GM18519 (cell line): Measurements from ENCODE around the gene SPACA9.

Experiments
- ATAC-seq: cut with Tn5 transposase; IDR thresholded peaks from one replicate; pipeline ENCODE4 v1.9.1; 2021; ENCODE audit warnings: mild to moderate bottlenecking, moderate library complexity; ENCODE audit not compliant: unreplicated experiment, low FRiP score

SPACA9 gene

DNA sequence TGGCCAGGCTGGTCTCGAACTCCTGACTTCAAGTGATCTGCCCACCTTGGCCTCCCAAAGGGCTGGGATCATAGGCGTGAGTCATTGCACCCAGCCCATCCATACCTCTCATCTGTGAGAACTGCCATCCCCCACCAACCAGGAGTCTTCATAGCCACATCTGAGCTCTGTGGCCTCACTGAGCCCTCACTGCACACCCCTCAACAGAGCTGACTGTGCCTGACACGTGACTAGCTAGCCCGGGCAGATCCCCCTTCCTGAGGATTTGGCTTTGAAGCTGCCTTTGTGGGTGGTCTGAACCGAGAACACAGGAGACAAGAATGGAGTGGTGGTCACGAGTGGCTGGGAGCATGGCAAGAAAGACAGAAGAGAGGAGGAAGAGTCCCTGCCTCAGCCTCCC is 16.2 kb upstream of the SPACA9 start:
- no peak for ATAC-seq

DNA sequence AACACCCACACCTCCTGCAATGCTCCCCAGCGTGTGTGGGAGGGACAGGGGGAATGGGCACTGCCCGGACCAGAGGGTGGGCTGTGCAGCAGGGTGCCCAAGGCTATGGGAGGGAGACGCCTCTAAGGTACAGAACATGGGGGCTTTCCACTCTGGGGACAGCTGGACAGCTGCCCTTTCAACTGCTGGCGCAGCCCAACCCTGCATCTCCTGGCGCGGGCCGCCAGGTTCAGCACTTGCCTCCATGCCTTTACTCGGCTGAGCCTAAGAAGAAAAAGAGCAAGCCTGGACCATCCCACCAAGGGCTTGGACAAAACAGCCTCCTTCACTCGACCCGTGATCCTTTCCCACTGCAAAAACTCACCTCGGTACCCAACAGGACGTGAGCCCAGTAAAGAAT is 15.6 kb upstream of the SPACA9 start:
- ATAC-seq = no peak

DNA sequence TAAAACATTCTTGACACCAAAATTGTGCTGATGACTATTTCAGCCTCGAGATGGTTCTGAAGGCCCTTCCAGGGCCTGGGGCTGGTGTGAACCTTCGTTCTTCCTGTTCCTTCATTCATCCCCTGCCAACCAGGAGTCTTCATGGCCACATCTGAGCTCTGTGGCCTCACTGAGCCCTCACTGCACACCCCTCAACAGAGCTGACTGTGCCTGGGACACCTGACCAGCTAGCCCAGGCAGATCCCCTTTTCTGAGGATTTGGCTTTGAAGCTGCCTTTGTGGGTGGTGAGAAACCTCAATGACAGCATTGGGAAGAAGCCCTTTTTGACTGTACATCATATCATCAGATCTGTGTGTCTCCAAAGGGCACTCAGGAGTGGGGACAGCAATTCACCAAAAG is 14.4 kb upstream of the SPACA9 start:
- ATAC-seq = no peak

DNA sequence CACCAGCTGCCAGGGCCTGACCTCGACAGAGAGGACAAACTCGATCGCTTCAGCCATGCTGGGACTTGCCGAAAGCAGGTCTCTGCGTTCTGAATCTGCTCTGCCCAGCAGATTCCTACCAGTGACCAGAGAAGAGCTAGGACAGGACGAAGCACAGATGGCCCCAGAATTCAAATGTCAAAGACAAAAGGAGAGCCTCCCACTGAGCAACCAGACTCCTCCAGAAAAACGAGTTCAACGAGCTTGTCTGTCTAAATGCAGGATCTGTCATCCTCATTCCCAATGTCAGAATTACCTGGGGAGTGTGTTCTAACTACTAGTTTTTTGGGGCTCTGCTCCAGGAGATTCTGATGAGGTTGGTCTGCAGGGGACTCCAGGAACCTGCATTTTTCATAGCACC is 14.0 kb upstream of the SPACA9 start:
- ATAC-seq = no peak

DNA sequence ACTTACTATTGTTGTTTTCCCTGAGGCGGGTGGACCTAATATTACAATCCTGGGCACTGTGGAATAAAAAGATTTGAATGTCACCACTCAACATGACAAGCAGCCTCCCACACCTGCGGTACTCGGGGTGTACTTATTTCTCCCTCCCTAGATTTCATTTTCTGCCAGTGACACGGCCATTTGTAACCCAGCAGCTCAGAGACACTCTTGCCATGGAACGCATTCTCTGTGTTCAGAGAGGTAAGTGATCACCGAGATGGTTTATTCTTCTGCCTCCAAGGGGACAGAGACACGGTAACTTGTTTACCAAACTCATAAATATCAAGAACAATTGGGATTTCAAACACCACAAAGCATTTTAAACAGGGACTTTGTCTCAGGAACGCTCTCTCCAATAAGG is 11.8 kb upstream of the SPACA9 start:
- no peak for ATAC-seq

DNA sequence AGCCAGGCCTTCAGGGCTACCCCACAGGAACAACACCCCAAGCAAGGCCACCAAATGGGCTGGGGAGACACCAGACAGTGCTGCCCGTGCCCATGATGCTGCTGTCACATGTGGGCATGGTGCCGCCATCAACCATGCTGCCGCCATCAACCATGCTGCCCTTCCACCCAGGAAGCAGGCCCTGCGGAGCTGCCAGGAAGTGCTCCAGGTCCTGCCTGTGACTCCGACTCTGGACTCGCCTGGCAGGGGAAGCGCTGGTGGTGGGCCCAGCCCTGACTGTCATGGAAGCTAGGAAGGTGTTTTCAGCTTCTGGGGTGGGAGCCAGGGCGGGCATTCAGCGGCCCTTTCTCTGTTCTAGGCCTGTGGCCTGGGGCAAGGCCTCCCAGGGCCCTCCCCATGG is 9.4 kb upstream of the SPACA9 start:
- no peak for ATAC-seq

DNA sequence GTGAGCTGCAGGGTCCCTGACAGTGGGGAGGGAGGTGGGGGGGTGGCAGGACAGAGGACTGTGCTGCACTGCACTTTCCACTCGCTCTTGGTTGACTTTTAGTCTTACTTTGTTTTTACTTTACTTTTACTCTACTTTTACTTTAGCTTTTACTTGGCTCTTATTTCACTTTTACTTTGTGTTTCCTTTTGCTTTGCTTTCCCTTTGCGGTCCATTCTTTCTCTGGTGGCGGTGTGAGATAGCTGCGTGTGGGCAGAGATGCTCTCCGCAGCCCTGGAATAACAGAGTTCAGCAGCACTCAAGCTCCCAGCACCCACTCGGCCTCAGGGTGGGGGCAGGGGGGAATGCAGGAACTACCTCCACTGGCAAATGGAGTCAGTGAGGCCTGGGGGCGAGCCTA is 5.3 kb upstream of the SPACA9 start:
- ATAC-seq = no peak

DNA sequence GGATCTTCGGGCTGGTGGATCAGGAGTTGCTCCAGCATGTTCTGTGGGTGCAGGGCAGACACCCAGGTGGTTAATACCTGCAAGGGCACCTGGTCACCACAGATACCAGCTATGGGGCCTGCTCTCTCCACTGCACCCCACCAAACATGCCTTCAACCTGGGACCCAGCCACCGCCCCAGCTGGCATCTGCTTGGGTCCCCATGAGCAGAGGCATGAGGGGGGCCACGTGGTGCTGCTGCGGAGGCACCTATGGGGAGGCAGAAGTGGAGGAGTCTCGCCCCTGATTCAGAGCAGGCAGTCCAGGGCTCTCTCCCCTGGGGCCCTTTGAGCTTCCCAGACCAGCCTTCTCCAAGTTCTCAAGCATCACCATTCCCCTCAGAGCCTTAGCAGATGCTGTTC is 3.5 kb upstream of the SPACA9 start:
- ATAC-seq = no peak

DNA sequence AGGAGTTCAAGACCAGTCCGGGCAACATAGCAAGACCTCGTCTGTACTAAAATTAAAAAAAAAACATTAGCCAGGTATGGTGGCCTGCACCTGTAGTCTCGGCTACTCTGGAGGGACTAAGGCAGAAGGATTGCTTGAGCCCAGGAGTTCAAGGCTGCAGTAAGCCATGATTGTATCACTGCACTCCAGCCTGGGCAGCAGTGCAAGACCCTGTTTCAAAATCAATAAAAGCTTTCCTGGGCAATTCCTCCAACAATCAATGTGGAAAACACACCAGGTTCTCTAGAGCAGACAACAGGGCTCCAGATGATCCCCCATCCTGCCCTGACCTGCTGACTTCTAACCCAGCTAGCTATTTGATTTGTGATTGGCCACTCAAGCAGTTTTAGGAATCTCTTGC is 1.8 kb upstream of the SPACA9 start:
- no peak for ATAC-seq

DNA sequence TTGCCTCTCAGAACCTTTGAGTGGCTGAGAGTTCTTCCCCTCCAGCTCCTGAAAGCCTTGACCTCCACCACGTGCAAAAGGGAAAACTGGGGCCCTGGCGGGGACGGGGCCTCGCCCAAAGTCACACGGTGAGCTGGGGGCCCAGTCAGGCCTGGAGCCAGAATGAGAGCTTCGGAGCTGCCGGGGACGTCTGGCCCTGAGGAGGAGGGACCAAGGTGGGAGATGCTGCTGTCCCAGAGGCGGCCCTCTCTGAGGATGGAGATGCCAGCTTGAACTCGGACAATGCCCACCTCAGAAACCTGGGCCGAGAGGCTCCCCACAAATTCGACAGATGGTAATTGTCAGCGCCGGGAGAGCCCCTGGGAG is 1.3 kb upstream of the SPACA9 start:
- no peak for ATAC-seq

DNA sequence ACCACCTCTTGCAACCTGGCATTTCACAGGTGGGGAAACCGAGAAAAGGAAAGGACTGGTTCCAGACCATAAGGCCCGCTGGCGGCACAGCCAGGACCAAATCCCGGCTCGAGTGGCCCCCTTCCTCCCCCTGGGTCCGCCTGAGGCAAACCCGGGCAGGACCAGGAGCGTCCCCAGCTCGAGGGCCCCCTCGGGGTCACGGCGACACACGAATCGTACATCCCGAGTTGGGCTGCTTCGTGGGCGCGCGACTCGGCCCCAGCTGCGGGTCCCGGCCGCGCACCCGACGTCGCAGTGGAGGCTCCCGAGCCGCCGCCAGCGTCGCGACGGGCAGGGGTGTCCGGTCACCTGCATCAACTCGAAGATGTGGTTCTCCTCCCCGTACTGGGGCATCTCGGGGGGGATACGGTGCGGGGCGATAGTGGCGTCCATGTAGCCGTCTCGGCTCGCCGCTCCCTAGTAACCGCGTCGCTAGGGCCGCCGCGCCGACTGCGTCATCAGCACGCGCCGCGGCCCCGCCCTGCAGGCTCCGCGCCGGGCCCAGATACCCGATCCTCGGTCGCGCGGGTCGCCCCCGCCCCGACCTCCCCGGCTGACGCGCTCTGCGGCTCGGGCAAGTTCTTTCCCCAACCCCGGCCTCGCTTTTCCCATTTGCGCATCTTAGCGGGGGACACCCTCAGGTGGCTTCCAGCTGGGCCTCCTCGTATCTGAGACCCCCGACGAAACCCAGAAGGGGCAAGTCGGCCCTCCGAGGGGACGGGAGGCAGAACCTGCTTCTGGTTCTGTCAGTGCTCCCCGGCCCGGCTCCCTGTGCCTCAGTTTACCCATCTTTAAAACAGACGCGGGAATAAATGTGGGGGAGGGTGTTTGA is 639 bp upstream of the SPACA9 start, which contains the start of gene AK8:
Gene AK8 (minus strand): TSS at position 461 of the 871 bp plus-strand sequence. CDS start 29 bp downstream, at position 432.
- ATAC-seq = peak; percentile 48

DNA sequence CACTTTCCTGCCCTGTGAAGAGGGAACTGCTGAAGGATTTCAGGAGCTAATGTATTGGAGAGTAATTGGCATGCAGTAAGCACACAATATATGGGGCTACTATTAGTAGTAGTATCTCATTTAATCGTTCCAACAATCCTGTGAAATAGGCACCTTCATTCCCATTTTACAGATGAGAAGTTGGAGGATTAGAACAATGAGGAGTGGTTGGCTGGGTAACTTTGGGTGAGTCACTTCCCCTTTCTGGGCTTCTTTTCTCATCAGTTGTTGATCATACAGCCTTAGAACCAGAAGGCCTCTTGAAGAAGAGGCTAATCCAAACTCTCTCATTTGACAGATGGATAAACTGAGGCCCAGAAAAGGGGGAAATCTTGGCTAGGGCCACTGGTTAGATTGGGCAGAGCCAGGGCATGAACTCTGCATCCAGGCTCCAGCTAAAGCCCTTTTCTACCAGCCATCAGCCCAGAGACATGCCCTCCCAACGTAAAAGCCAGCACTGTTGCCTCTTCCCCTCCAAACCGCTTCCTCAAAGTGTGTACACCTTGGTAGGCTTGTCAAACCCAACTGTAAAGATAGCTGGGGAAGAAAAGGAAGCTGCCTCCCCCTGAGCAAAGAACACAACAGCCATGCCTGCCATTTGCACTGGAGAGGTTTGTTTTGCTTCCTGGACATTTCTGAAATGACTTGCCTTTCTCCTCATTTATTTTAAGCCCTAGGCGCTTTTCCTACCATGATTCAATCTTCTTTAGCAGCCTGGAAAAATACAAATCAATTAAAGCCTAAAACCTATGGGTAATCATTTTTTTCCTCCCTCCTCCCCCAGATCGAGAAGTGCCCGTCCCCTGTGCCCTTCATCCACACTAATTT is 992 bp downstream of the SPACA9 start:
- ATAC-seq = no peak

DNA sequence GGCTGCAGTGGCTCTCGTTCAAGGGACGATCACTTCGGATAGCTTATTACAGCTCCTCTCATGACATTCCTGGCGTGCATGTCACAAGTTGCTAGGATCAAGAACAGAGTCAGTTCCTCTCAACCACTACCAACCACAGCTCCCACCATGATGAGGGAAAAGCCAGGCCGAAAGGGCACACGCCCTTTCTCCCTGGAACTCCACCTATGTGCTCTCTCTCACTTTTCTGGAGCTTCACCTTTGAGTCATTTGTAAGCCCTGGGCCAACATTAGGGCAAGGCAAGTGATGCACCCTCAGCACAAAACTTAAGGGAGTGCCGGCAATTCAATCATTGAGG is 1.6 kb downstream of the SPACA9 start:
- no peak for ATAC-seq

DNA sequence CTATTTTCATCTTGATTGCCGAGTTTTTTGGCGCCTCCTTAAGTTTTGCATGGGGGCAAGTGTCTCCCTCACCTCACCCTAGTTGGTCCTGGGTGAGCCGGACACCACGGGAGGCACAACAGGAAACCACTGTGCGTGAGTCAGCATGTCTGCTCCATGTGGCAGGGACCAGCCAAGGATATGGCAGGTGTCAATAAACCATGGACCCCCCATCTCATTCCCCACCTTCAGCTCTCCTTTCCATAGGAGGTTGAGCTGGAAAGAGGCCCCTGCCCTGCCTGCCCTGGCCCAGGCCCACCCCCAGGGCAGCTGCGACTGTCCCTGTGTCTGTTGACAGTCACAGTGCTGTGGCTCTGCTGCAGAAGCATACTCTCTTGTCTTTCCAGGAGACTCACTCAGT is 3.1 kb downstream of the SPACA9 start:
- ATAC-seq = no peak

DNA sequence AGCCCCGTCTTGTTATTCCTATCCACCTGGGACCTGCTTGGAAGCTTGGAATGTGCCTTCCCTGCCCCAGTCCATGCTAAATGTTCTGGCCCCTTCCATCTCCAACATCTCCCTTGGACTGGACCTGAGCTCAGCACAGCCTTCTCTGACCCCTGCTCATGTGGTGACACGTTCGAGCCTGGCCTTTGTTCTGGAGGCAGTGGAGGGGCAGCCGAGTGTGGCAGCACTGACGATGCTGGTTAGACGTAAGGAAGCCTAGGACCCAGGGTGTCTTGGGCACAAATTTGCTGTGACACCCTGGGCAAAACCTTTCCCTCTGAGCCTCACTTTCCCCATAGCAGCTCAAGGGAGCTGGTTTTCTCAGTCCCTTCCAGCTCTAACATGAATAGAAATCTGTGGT is 3.9 kb downstream of the SPACA9 start:
- ATAC-seq = no peak

DNA sequence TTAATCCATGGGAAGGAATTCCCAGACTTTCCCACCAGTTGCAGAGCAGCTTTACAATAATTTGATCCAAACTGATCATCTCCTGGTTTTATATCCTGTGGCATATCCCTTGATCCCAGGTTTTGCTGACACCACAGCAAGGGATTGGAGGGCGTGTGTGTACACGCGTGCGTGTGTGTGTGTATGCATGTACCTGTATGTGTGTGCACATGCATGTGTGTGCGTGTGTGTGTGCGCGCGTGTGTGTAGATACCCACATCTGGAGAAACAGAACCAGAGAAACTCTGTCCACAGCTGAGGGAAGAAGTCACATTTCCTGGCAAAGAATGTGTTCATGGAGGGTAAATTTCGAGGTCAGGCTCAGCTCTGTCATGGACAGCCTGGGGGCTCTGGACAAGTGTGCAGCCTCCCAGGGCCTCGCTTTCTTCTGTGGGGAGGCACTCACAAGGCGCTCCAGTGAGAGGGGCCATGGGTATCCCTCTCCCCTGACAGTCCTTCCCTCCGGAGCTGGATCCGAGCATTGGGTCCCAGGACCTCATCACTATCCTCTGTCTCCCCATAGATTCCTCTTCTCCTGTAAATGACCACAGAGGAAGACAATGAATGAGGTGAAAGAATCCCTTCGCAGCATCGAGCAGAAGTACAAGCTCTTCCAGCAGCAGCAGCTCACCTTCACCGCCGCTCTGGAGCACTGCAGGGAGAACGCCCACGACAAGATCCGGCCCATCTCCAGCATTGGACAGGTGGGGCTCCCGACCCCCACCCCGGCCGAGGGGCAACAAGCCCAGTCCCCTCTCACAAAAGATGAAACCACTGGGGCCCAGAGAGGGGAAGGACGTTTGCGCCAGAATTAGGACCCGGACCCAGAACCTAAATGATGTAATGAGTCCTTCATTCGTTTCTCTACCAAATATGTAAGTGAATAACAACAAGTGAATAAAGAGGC is 4.9 kb downstream of the SPACA9 start:
- ATAC-seq = no peak

DNA sequence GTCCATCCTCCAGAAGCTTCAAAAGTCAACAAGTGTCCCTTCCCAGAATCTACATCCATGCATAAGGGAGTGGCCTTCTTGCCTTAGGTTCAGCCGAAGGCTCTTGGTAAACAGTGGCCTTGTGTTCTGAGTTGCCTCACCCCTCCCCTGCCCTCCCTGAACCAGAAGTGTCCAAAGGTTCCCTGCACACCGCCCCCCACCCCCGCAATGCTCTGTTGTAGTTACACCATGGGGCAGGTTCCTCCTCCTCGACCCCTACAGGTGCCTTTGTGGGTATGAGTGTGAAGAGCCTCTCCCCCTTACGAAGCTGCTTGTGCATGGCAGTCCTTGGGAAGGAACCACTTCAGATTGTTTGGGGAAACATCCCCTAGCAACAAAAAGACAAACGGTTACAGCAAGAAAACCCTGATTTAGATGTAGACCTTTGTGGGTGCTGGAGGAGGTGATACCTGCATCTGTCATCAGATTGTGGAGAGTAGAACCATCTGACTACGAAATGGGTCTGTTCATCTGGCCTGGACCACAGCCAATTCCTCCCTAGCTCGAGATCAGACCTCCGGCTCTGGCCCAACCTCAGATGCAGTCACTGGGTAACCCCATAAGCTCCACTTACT is 7.1 kb downstream of the SPACA9 start:
- ATAC-seq = no peak

DNA sequence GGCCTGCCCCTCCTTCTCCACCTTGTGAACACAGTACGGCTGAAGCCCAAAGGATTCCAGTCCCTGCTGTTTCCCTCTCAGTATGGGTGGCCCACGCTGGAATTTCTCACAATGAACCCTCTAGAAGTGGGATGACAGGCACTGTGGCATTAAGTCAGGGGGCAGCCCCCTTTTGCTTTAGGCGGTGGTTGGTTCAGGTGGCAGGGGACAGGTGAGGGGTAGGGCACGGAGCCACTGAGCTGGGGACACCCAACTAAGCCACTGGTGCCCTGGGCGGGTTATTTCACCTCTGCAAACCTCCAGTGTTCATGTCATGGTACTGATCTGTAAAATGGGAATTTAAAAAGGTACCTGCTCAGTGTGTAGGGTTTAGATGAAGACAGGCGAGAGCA is 7.6 kb downstream of the SPACA9 start:
- no peak for ATAC-seq

DNA sequence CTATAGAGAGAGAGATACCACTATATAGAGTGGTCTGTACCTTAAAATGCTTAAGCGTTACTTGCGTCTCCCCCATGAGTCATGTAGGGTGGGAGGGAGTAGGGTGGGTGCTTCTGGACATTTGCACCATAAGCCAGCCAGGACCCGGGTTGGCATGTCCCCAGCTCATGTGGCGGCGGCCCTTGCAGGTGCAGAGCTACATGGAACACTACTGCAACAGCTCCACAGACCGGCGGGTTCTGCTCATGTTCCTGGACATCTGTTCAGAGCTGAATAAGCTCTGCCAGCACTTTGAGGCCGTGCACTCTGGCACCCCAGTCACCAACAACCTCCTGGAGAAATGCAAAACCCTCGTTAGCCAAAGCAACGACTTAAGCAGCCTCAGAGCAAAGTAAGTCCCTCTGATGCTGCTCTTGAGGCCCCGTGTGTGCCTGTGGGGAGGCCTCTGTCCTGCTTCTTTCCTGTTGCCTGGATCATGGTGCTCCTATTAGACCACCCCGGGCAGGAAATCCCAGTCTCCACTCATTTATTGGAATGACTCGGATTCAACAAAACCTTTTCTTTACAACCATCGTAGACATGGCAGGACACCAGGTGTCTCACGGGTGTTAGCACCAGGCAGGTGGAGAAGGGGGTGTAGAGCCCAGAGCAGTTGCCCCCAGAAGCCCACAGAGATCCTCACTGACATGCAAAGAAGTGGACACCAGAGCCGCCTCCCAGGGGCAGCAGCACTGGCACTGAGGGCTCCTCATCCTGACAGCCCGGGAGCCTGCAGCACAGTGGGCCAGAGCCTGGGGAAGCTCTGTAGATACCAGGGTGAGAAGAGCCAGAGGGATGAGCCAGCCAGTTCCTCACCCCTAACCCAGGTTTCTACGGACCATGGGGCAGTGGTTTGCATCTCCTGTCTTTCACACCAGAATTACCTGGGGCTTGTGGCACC is 8.8 kb downstream of the SPACA9 start:
- ATAC-seq = no peak
